DND-41 (cell line): ENCODE results near the gene CD83.

Source experiments
- ATAC-seq: fragments of 200-7000 bp; cut with Tn5 transposase; 3 replicates; pipeline ENCODE4 v1.9.1; 2021; ENCODE audit warnings: low read depth; ENCODE audit not compliant: insufficient read depth
- DNase-seq: peaks from one replicate; pipeline ENCODE4 v3.0.0-alpha.2; 2020
- H2AFZ ChIP-seq: 2 replicates; pipeline ENCODE4 v1.6.0; 2012; ENCODE audit warnings: low read depth, low read length
- H3K27ac ChIP-seq: 2 replicates; pipeline ENCODE4 v1.5.1; 2012; ENCODE audit warnings: low read length, inconsistent platforms
- H3K27me3 ChIP-seq: fragments of 200-600 bp; sonication (generic); 2 replicates; pipeline ENCODE4 v1.6.0; 2012; ENCODE audit warnings: low read length, mild to moderate bottlenecking, inconsistent platforms; ENCODE audit not compliant: insufficient read depth, poor library complexity
- H3K36me3 ChIP-seq: 2 replicates; pipeline ENCODE4 v1.5.1; 2012; ENCODE audit warnings: low read length, inconsistent platforms; ENCODE audit not compliant: insufficient read depth
- H3K4me1 ChIP-seq: 2 replicates; pipeline ENCODE4 v1.5.1; 2012; ENCODE audit warnings: mild to moderate bottlenecking, low read length; ENCODE audit not compliant: insufficient read depth
- H3K4me2 ChIP-seq: 2 replicates; pipeline ENCODE4 v1.6.0; 2012; ENCODE audit warnings: mild to moderate bottlenecking, moderate library complexity, low read length, inconsistent platforms; ENCODE audit not compliant: insufficient read depth
- H3K4me3 ChIP-seq, 2 experiments: fragments of 200-600 bp in 1 of 2; shearing (Covaris generic) in 1 of 2; 2 replicates each; pipeline ENCODE4 v1.5.1; 2012 to 2016; ENCODE audit warnings: inconsistent platforms in 2 of 2, low read length in 2 of 2, mild to moderate bottlenecking in 2 of 2, low read depth in 1 of 2, moderate library complexity in 1 of 2
- H3K79me2 ChIP-seq: 2 replicates; pipeline ENCODE4 v1.6.0; 2012; ENCODE audit warnings: low read length, inconsistent platforms; ENCODE audit not compliant: insufficient read depth
- H3K9ac ChIP-seq: 2 replicates; pipeline ENCODE4 v1.6.0; 2012; ENCODE audit warnings: low read depth, mild to moderate bottlenecking, inconsistent platforms, low read length, moderate library complexity
- H3K9me3 ChIP-seq: 2 replicates; pipeline ENCODE4 v1.5.1; 2012; ENCODE audit warnings: low read length, moderate library complexity, mild to moderate bottlenecking, inconsistent platforms; ENCODE audit not compliant: insufficient read depth, severe bottlenecking
- H4K20me1 ChIP-seq: 2 replicates; pipeline ENCODE4 v1.6.0; 2012; ENCODE audit warnings: low read length; ENCODE audit not compliant: insufficient read depth
- CTCF ChIP-seq: IDR thresholded peaks from 2 replicates; pipeline ENCODE4 v1.5.1; 2012; ENCODE audit warnings: borderline replicate concordance, low read length, moderate library complexity, mild to moderate bottlenecking; ENCODE audit not compliant: poor library complexity, severe bottlenecking; ENCODE audit errors: extremely low read depth
- EZH2 ChIP-seq: IDR thresholded peaks from 3 replicates; pipeline ENCODE4 v1.6.1; 2012; ENCODE audit warnings: borderline replicate concordance, low read depth, mild to moderate bottlenecking, moderate library complexity, low read length, inconsistent platforms; ENCODE audit not compliant: severe bottlenecking

Gene CD83

GRCh38 chr6:14132921-14133275, 15.3 kb downstream of the CD83 start:
- peaks cover 5% of the 10 kb centered on the region; the same call in 1 of the 2 replicates for H3K79me2 ChIP-seq
- TF ChIP-seq CTCF (no peak), EZH2 (no peak)
- H3K27me3 ChIP-seq: no peaks in the 10 kb centered on the region
- H2AFZ ChIP-seq: no peak overlapping the region
- peaks cover 3% of the 10 kb centered on the region; the same call in 1 of the 2 replicates for H3K4me1 ChIP-seq
- H3K27ac ChIP-seq: no peak overlapping the region
- H3K36me3 ChIP-seq: peaks cover 42% of the 10 kb centered on the region
- H4K20me1 ChIP-seq: no peaks in the 10 kb centered on the region
- DNase-seq (no peak), ATAC-seq (no peak)
- no peak overlapping the region for H3K9ac ChIP-seq
- no peaks in the 10 kb centered on the region for H3K9me3 ChIP-seq
- H3K4me2 ChIP-seq: no peak overlapping the region
- H3K4me3 ChIP-seq: no peak overlapping the region

GRCh38 chr6:14134211-14134910, 16.8 kb downstream of the CD83 start:
- ATAC-seq (no peak), DNase-seq (no peak)
- H3K9ac ChIP-seq: no peak overlapping the region
- no peak overlapping the region for H3K27ac ChIP-seq
- H3K4me2 ChIP-seq: no peak overlapping the region
- TF ChIP-seq CTCF (no peak), EZH2 (no peak)
- no peaks in the 10 kb centered on the region for H3K9me3 ChIP-seq
- no peaks in the 10 kb centered on the region for H3K4me1 ChIP-seq
- H3K36me3 ChIP-seq: peaks cover 42% of the 10 kb centered on the region
- H3K4me3 ChIP-seq: no peak overlapping the region
- H4K20me1 ChIP-seq: no peaks in the 10 kb centered on the region
- no peak overlapping the region for H2AFZ ChIP-seq
- H3K27me3 ChIP-seq: no peaks in the 10 kb centered on the region
- 0 out of 2 replicates have a peak, but pooled peaks cover 5% of the 10 kb centered on the region for H3K79me2 ChIP-seq

- no peak overlapping the region for H3K4me2 ChIP-seq
- no peak for ATAC-seq
Observed at GRCh38 chr6:14135893-14136539, 18.4 kb downstream of the CD83 start.

More at GRCh38 chr6:14135893-14136539, 18.4 kb downstream of the CD83 start:
- peaks cover 42% of the 10 kb centered on the region for H3K36me3 ChIP-seq
- H3K27ac ChIP-seq: no peak overlapping the region
- TF ChIP-seq CTCF: no peak
- H3K4me3 ChIP-seq: no peak overlapping the region
- no peaks in the 10 kb centered on the region for H3K9me3 ChIP-seq
- no peaks in the 10 kb centered on the region for H3K79me2 ChIP-seq
- H4K20me1 ChIP-seq: no peaks in the 10 kb centered on the region
- no peak overlapping the region for H3K9ac ChIP-seq
- H3K27me3 ChIP-seq: no peaks in the 10 kb centered on the region
- DNase-seq: no peak
- no peak overlapping the region for H2AFZ ChIP-seq
- no peaks in the 10 kb centered on the region for H3K4me1 ChIP-seq
